Superior temporal gyrus (tissue), 1 donor: ENCODE measurements around the gene MRTFA.
"Not testable (repeated sequence)": the region's sequence is repeated elsewhere in the genome, so short reads cannot be mapped to it uniquely, and the experiment has no call there.

Source experiments
- DNase-seq: peaks from one replicate; pipeline ENCODE4 v3.0.0-alpha.2; 2016; ENCODE audit errors: extremely low spot score

MRTFA gene

GRCh38 chr22:40627612-40628011, 8.9 kb downstream of the MRTFA start:
- DNase-seq = no peak

DNA sequence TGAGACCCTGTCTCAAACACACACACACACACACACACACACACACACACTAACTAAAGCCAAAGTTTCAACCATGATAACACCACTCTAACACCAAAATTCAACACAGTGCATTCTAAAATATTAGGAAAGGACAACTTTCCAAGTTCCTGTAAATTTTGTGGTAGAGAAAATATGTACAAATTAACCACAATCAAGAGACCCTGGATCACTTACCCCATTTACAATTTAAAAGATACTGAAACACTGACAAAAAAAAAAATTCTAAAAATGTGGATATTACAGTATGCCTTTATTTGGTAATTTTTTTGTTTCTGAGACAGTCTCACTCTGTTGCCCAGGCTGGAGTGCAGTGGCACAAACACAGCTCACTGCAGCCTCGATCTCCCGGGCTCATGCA, 9.7 kb downstream of the MRTFA start:
- DNase-seq = no peak

DNA sequence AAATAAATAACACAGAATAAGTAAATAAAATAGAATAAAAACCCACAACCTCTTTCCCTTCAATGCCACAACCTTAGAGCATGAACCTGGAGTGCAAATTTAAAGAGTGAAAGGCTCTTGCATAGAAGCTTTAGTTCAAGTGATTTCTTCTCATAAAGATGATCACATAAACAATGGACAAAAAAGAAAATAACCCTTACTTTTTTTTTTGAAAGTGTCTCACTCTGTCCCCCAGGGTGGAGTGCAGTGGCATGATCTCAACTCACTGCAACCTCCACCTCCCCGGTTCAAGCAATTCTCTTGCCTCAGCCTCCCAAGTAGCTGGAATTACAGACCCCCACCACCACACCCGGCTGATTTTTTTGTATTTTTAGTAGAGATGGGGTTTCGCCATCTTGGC, 10.7 kb downstream of the MRTFA start:
- not testable (repeated sequence) for DNase-seq

DNA sequence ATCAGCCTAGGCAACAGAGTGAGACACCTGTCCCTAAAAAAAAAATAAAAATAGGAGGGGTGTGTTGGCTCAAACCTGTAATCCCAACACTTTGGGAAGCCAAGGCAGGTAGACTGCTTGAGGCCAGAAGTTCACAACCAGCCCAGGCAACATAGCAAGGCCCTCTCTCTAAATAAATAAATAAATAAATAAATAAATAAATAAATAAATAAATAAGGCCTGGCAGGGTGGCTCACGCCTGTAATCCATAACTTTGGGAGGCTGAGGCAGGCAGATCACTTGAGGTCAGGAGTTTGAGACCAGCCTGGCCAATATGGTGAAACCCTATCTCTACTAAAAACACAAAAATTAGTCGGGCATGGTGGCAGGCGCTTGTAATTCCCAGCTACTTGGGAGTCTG, 11.2 kb downstream of the MRTFA start:
- not testable (repeated sequence) for DNase-seq

DNA sequence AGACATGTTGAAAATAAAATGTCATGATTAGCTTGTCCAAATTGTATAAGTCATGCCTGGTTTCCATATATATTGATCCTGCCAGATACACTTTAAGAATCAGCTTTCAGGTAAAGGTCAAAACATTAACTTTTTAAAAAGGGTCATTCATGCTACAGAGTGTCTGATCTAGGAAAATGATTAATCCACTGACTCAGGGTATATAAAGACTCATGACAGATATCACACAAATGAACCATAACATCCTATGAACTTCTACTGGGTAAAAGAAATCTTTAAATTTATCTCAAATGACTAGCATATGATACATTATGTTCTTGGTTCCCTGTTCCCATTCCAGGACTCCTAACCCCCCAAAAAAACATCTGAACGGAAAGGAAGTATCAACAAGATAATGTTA, 11.7 kb downstream of the MRTFA start:
- no peak for DNase-seq

GRCh38 chr22:40621309-40622151, 15.0 kb downstream of the MRTFA start:
- no peak for DNase-seq

GRCh38 chr22:40620464-40621046, 16.0 kb downstream of the MRTFA start:
- no peak for DNase-seq

DNA sequence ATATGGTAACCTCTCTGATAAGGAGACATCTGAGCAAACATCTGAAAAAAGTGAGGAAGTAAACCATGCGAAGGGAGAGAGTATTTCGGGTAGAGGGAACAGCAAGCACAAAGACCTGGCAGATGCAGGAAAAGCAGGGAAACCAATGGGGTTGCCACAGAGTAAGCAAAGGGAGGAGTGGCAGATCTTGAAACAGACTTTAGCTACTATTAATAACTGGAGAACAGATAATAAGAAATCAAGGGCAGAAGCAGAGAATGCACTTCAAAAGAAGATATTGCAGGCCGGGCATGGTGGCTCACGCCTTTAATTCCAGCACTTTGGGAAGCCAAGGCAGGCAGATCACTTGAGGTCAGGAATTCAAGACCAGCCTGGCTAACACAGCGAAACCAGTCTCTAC, 18.1 kb downstream of the MRTFA start:
- DNase-seq = no peak

DNA sequence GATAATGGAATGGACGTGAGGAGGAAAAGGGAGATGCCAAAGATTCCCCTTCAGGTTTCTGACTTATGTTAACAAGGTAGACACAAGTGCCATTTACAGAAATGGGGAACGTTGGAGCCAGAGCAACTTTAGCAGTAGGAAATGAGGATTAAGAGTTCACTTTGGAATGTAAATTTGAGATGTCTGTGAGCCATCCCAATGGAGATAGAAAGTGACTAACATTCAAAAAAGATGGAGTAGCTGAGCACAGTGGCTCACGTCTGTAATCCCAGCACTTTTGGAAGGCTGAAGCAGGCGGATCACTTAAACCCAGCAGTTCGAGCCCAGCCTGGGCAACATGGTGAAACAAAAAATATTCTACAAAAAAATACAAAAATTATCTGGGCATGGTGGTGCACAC, 19.9 kb downstream of the MRTFA start:
- no peak for DNase-seq

DNA sequence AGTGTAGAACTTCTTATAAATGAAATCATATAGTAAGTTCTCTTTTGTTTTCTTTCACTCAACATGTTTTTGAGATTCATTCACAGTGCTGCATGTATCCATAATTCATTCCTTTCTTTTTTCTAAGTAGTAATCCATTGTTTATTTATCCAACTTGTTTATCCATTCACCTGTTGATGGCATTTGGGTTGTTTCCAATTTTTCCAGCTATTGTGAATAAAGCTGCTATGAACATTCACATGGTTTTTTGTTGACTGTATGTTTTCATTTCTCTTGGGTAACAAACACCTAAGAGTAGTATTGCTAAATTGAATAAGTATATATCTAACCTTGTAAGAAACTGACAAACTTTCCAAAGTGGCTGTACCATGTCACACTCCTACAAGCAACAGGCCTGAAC, 23.5 kb downstream of the MRTFA start:
- DNase-seq = no peak

DNA sequence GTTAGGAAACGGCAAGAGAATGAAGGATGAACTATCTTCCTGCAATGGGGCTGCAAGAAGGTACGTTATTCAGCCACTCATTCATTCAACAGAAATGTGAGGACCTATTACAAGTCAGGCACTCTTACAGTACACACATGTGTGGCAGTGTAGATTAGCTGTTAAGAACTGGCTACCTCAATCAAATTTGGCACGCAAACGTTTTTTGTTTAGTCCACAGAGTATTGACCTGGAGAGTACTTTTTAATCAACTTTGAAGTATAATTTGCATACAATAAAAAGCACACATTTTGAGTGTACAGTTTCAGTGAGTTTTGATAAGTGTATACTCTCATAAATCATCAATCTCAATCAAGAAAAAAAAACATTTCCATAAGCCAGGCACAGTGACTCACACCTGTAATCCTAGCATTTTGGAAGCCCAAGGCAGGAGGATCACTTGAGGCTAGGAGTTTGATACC, 24.2 kb downstream of the MRTFA start:
- DNase-seq = no peak

DNA sequence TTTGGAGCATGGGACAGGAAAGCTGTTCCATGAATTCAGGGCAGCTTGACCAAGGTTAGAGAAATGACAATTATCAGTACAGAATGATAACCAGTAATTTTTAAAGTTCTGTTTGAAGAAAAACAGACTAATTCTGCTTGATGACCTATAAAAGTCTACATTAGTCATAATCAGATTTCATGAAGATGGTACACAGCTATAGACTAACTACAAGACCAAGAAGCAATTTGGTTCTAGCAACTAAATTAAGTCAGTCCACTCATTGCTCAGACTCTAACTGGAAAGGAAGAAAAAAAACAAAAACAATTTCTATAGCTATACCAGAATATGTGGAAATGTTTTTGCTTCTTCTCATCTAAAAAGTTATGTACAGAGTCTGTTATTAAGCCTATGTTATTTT, 24.9 kb downstream of the MRTFA start:
- DNase-seq = no peak

DNA sequence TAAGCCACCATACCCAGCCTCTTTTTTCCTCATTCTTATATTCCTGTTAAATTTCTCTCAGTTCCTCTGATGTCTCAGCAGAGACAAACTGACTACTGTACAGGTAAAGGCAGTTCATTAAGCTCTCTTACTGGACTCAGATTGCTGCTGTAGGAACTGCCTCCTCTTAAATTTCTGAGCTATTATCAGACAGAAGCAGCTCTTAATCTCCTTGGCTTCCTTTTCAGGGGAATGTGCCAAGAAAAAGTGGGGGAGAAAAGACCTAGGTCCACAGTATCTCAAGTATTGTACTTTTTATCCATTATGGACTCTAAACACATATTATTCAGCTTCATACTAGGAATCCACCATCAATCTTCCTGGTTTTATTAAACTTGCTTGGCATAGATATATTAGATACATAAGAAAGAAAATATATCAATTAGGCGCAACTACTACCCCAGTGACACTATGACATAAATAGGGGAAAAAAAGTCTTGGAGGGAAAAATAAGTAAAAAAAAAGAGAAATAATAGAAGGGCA, 26.1 kb downstream of the MRTFA start:
- DNase-seq = no peak

- no peak for DNase-seq
These were observed 27.3 kb downstream of the MRTFA start for GRCh38 chr22:40609216-40609615.

DNA sequence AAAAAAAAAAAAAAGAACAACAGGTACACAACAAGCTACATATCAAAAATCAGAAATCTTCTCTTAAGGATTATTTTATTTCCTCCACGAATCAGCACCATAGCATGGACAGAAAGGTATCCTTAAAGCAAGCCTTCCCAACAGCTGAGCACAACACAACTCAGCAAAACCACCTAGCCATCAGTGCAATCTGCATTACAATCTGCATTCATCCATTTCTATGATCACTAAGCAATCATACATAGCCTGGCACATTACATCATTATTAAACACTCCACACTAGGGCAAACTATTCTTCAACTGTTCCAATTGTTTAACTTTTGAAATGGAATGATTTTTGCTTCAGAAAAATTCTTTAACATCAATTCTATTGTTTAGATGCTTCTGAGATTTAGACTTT, 29.0 kb downstream of the MRTFA start:
- DNase-seq = no peak

GRCh38 chr22:40606306-40606705, 30.2 kb downstream of the MRTFA start:
- DNase-seq = no peak

GRCh38 chr22:40605761-40606160, 30.8 kb downstream of the MRTFA start:
- no peak for DNase-seq

GRCh38 chr22:40603088-40603605, 33.4 kb downstream of the MRTFA start:
- no peak for DNase-seq

- no peak for DNase-seq
These were observed 34.3 kb downstream of the MRTFA start for GRCh38 chr22:40602231-40602630.

DNA sequence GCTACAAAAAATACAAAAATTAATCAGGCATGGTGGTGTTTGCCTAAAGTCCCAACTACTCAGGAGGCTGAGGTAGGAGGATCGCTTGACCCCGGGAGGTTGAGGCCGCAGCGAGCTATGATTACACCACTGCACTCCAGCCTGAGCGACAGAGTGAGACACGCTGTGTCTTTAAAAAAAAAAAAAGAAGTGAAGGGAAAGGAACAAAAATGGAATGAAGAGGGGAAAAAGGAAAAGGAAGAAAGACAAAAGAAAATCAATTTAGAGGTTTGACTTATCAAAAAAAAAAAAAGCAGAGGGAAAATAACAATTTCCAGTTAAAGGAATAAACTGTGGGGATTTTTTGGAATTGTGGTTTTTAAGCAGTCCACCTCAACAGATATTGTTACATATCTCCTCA, 36.8 kb downstream of the MRTFA start:
- no peak for DNase-seq

- DNase-seq = not testable (repeated sequence)
These were observed 37.8 kb downstream of the MRTFA start for GRCh38 chr22:40598712-40599111.

DNA sequence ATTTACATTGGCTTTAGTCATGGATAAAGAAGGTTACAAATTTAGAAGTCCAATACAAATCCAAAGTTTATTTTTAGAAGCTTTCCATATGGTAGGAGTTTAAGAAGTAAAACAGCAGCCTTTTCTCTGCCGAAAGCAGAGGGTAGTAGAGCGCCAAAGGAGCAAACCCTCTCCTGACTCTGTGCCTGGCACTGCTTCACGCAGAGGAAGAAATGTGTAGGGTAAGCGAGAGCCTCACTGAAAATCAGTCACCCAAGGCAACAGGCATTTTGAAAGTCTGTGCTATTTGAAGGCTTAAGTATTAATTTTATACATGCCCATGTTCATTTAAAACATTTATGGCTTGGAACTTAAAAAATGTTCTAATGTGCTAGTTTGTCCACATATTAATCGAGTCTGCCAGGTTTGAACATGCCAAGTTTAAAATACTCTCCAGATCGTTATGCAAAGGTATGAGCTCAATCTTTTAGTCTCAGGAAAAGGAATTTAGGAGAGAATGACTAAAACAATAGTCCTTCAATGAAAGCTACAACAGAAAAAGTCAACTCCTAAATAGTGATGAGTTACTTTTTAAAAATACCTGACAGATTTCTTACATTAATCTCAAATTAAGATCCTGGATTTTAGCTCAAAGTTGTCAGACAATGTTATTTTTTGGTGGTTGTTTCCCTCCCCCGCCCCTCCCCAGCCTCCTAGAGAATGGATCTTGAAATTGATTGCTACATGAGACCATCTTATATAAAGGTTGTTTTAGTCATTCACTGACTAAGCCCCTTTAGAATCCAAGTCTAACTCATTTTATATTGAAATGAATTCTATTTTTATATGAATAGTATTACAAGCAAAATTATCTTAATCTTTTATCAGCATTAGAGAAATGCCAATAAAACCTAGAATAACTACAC, 38.7 kb downstream of the MRTFA start:
- peak; percentile 59 for DNase-seq
